ENCODE measurements around the gene TCF7.

DNA sequence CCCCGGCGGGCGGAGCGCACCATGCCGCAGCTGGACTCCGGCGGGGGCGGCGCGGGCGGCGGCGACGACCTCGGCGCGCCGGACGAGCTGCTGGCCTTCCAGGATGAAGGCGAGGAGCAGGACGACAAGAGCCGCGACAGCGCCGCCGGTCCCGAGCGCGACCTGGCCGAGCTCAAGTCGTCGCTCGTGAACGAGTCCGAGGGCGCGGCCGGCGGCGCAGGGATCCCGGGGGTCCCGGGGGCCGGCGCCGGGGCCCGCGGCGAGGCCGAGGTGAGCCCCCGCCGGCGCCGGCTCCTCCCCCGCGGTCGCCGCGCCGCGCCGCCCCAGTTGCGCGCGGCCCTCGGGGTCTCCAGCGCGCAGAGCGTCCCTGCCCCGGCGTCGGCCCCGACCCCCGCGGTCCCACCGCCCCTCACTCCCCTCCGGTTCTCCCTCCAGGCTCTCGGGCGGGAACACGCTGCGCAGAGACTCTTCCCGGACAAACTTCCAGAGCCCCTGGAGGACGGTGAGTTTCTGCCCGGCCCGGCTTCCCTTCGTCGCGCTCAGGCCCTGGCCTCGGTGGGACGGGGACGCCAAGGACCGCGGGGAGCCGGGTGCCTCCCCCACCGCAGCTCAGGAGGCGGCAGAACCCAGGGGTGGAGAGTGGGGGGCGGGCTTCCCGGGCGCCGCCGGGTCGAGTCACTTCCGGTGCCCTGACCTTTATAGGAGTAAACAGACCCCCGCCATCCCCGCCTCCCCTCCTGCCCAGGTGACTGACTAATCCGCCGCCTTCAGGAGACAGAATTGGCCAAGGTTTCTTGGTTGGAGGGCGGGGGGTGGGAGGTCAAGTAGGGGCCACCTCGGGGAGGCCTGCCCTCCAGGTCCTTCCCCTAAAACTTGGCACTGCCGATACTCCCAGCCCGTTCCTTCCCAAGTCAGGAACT, 665 bp downstream of the TCF7 start:
- TF ChIP-seq GABPA (IDR thresholded peaks at IDR 0.05; ENCODE audit: low read depth) = no peak
- TF ChIP-seq, protein P1, sequence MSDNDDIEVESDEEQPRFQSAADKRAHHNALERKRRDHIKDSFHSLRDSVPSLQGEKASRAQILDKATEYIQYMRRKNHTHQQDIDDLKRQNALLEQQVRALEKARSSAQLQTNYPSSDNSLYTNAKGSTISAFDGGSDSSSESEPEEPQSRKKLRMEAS (IDR thresholded peaks at IDR 0.05; ENCODE audit: low read depth) = no peak

Data from SK-N-SH (cell line).